ENCODE data around the gene AGAP1.

Gene AGAP1

GRCh38 chr2:236113948-236114347 lies 620.1 kb downstream of the AGAP1 start:
- no peak overlapping the region for H3K4me3 ChIP-seq (ENCODE audit: low read depth in 1 of 2, low read length in 2 of 2)

GRCh38 chr2:236114959-236115358 lies 621.1 kb downstream of the AGAP1 start:
- Histone ChIP-seq H3K27me3 (ENCODE audit: low read depth, low read length) (no peaks in the 10 kb centered on the region), H3K4me3 (ENCODE audit: low read depth in 1 of 2, low read length in 2 of 2) (no peak overlapping the region), H3K36me3 (ENCODE audit: control insufficient read depth in 1 of 2, insufficient read depth in 2 of 2, low read length in 2 of 2) (peaks cover 0 to 3% of the 10 kb centered on the region in 2 donors), H3K4me1 (ENCODE audit: control insufficient read depth in 1 of 2, insufficient read depth in 2 of 2, low read length in 2 of 2) (no peaks in the 10 kb centered on the region), H3K27ac (ENCODE audit: low read length) (no peak overlapping the region), H3K9me3 (ENCODE audit: control insufficient read depth in 1 of 2, low read length in 2 of 2) (no peaks in the 10 kb centered on the region)

More at GRCh38 chr2:236113948-236114347, 620.1 kb downstream of the AGAP1 start:
- Histone ChIP-seq H3K27me3 (ENCODE audit: low read depth, low read length) (no peaks in the 10 kb centered on the region), H3K4me1 (ENCODE audit: control insufficient read depth in 1 of 2, insufficient read depth in 2 of 2, low read length in 2 of 2) (no peaks in the 10 kb centered on the region), H3K27ac (ENCODE audit: low read length) (no peak overlapping the region), H3K36me3 (ENCODE audit: control insufficient read depth in 1 of 2, insufficient read depth in 2 of 2, low read length in 2 of 2) (peaks cover 0 to 3% of the 10 kb centered on the region in 2 donors), H3K9me3 (ENCODE audit: control insufficient read depth in 1 of 2, low read length in 2 of 2) (no peaks in the 10 kb centered on the region)

- Histone ChIP-seq H3K9me3 (ENCODE audit: control insufficient read depth in 1 of 2, low read length in 2 of 2) (no peaks in the 10 kb centered on the region), H3K4me3 (ENCODE audit: low read depth in 1 of 2, low read length in 2 of 2) (no peak overlapping the region), H3K27ac (ENCODE audit: low read length) (no peak overlapping the region), H3K4me1 (ENCODE audit: control insufficient read depth in 1 of 2, insufficient read depth in 2 of 2, low read length in 2 of 2) (no peaks in the 10 kb centered on the region), H3K36me3 (ENCODE audit: control insufficient read depth in 1 of 2, insufficient read depth in 2 of 2, low read length in 2 of 2) (peaks cover 0 to 9% of the 10 kb centered on the region in 2 donors), H3K27me3 (ENCODE audit: low read depth, low read length) (no peaks in the 10 kb centered on the region)
Measured at GRCh38 chr2:236117401-236117800, 623.6 kb downstream of the AGAP1 start.

- peaks cover 0 to 9% of the 10 kb centered on the region in 2 donors for H3K36me3 ChIP-seq (ENCODE audit: control insufficient read depth in 1 of 2, insufficient read depth in 2 of 2, low read length in 2 of 2)
- no peaks in the 10 kb centered on the region for H3K4me1 ChIP-seq (ENCODE audit: control insufficient read depth in 1 of 2, insufficient read depth in 2 of 2, low read length in 2 of 2)
- no peaks in the 10 kb centered on the region for H3K27me3 ChIP-seq (ENCODE audit: low read depth, low read length)
- no peak overlapping the region for H3K27ac ChIP-seq (ENCODE audit: low read length)
- H3K9me3 ChIP-seq (ENCODE audit: control insufficient read depth in 1 of 2, low read length in 2 of 2): no peaks in the 10 kb centered on the region
- H3K4me3 ChIP-seq (ENCODE audit: low read depth in 1 of 2, low read length in 2 of 2): no peak overlapping the region
Measured at GRCh38 chr2:236117861-236118269, 624.0 kb downstream of the AGAP1 start.

GRCh38 chr2:236119003-236119402 lies 625.2 kb downstream of the AGAP1 start:
- Histone ChIP-seq H3K4me3 (ENCODE audit: low read depth in 1 of 2, low read length in 2 of 2) (no peak overlapping the region), H3K27ac (ENCODE audit: low read length) (no peak overlapping the region), H3K9me3 (ENCODE audit: control insufficient read depth in 1 of 2, low read length in 2 of 2) (no peaks in the 10 kb centered on the region), H3K4me1 (ENCODE audit: control insufficient read depth in 1 of 2, insufficient read depth in 2 of 2, low read length in 2 of 2) (no peaks in the 10 kb centered on the region), H3K36me3 (ENCODE audit: control insufficient read depth in 1 of 2, insufficient read depth in 2 of 2, low read length in 2 of 2) (peaks cover 0 to 14% of the 10 kb centered on the region in 2 donors), H3K27me3 (ENCODE audit: low read depth, low read length) (no peaks in the 10 kb centered on the region)

GRCh38 chr2:236119476-236119875 lies 625.6 kb downstream of the AGAP1 start:
- Histone ChIP-seq H3K27ac (ENCODE audit: low read length) (no peak overlapping the region), H3K4me1 (ENCODE audit: control insufficient read depth in 1 of 2, insufficient read depth in 2 of 2, low read length in 2 of 2) (no peaks in the 10 kb centered on the region), H3K9me3 (ENCODE audit: control insufficient read depth in 1 of 2, low read length in 2 of 2) (no peaks in the 10 kb centered on the region), H3K36me3 (ENCODE audit: control insufficient read depth in 1 of 2, insufficient read depth in 2 of 2, low read length in 2 of 2) (peaks cover 0 to 17% of the 10 kb centered on the region in 2 donors), H3K27me3 (ENCODE audit: low read depth, low read length) (no peaks in the 10 kb centered on the region), H3K4me3 (ENCODE audit: low read depth in 1 of 2, low read length in 2 of 2) (no peak overlapping the region)

GRCh38 chr2:236120141-236120601 lies 626.3 kb downstream of the AGAP1 start:
- Histone ChIP-seq H3K4me1 (ENCODE audit: control insufficient read depth in 1 of 2, insufficient read depth in 2 of 2, low read length in 2 of 2) (no peaks in the 10 kb centered on the region), H3K27me3 (ENCODE audit: low read depth, low read length) (no peaks in the 10 kb centered on the region), H3K9me3 (ENCODE audit: control insufficient read depth in 1 of 2, low read length in 2 of 2) (no peaks in the 10 kb centered on the region), H3K4me3 (ENCODE audit: low read depth in 1 of 2, low read length in 2 of 2) (no peak overlapping the region), H3K27ac (ENCODE audit: low read length) (no peak overlapping the region), H3K36me3 (ENCODE audit: control insufficient read depth in 1 of 2, insufficient read depth in 2 of 2, low read length in 2 of 2) (peaks cover 0 to 19% of the 10 kb centered on the region in 2 donors)

GRCh38 chr2:236120829-236121228 lies 627.0 kb downstream of the AGAP1 start:
- no peak overlapping the region for H3K4me3 ChIP-seq (ENCODE audit: low read depth in 1 of 2, low read length in 2 of 2)
- H3K27me3 ChIP-seq (ENCODE audit: low read depth, low read length): no peaks in the 10 kb centered on the region
- no peak overlapping the region for H3K27ac ChIP-seq (ENCODE audit: low read length)
- H3K4me1 ChIP-seq (ENCODE audit: control insufficient read depth in 1 of 2, insufficient read depth in 2 of 2, low read length in 2 of 2): no peaks in the 10 kb centered on the region
- H3K9me3 ChIP-seq (ENCODE audit: control insufficient read depth in 1 of 2, low read length in 2 of 2): no peaks in the 10 kb centered on the region
- peaks cover 0 to 24% of the 10 kb centered on the region in 2 donors for H3K36me3 ChIP-seq (ENCODE audit: control insufficient read depth in 1 of 2, insufficient read depth in 2 of 2, low read length in 2 of 2)

GRCh38 chr2:236121546-236121945 lies 627.7 kb downstream of the AGAP1 start:
- no peak overlapping the region for H3K27ac ChIP-seq (ENCODE audit: low read length)
- no peak overlapping the region for H3K4me3 ChIP-seq (ENCODE audit: low read depth in 1 of 2, low read length in 2 of 2)
- H3K27me3 ChIP-seq (ENCODE audit: low read depth, low read length): no peaks in the 10 kb centered on the region
- no peaks in the 10 kb centered on the region for H3K4me1 ChIP-seq (ENCODE audit: control insufficient read depth in 1 of 2, insufficient read depth in 2 of 2, low read length in 2 of 2)
- no peaks in the 10 kb centered on the region for H3K9me3 ChIP-seq (ENCODE audit: control insufficient read depth in 1 of 2, low read length in 2 of 2)
- H3K36me3 ChIP-seq (ENCODE audit: control insufficient read depth in 1 of 2, insufficient read depth in 2 of 2, low read length in 2 of 2): peaks cover 0 to 24% of the 10 kb centered on the region in 2 donors

- no peak overlapping the region for H3K27ac ChIP-seq (ENCODE audit: low read length)
- no peaks in the 10 kb centered on the region for H3K9me3 ChIP-seq (ENCODE audit: control insufficient read depth in 1 of 2, low read length in 2 of 2)
- H3K4me3 ChIP-seq (ENCODE audit: low read depth in 1 of 2, low read length in 2 of 2): no peak overlapping the region
- H3K36me3 ChIP-seq (ENCODE audit: control insufficient read depth in 1 of 2, insufficient read depth in 2 of 2, low read length in 2 of 2): peaks cover 0 to 31% of the 10 kb centered on the region in 2 donors
- no peaks in the 10 kb centered on the region for H3K27me3 ChIP-seq (ENCODE audit: low read depth, low read length)
- H3K4me1 ChIP-seq (ENCODE audit: control insufficient read depth in 1 of 2, insufficient read depth in 2 of 2, low read length in 2 of 2): no peaks in the 10 kb centered on the region
Measured at GRCh38 chr2:236122236-236122635, 628.4 kb downstream of the AGAP1 start.

- no peaks in the 10 kb centered on the region for H3K4me1 ChIP-seq (ENCODE audit: control insufficient read depth in 1 of 2, insufficient read depth in 2 of 2, low read length in 2 of 2)
- peaks cover 4 to 33% of the 10 kb centered on the region in 2 donors for H3K36me3 ChIP-seq (ENCODE audit: control insufficient read depth in 1 of 2, insufficient read depth in 2 of 2, low read length in 2 of 2)
- H3K4me3 ChIP-seq (ENCODE audit: low read depth in 1 of 2, low read length in 2 of 2): no peak overlapping the region
- H3K9me3 ChIP-seq (ENCODE audit: control insufficient read depth in 1 of 2, low read length in 2 of 2): no peaks in the 10 kb centered on the region
- no peaks in the 10 kb centered on the region for H3K27me3 ChIP-seq (ENCODE audit: low read depth, low read length)
- no peak overlapping the region for H3K27ac ChIP-seq (ENCODE audit: low read length)
Measured at GRCh38 chr2:236123716-236124115, 629.9 kb downstream of the AGAP1 start.

- H3K27ac ChIP-seq (ENCODE audit: low read length): no peak overlapping the region
- no peak overlapping the region for H3K4me3 ChIP-seq (ENCODE audit: low read depth in 1 of 2, low read length in 2 of 2)
- H3K36me3 ChIP-seq (ENCODE audit: control insufficient read depth in 1 of 2, insufficient read depth in 2 of 2, low read length in 2 of 2): peaks cover 4 to 33% of the 10 kb centered on the region in 2 donors
Measured at GRCh38 chr2:236124182-236124893, 630.5 kb downstream of the AGAP1 start.

More at GRCh38 chr2:236124182-236124893, 630.5 kb downstream of the AGAP1 start:
- no peaks in the 10 kb centered on the region for H3K4me1 ChIP-seq (ENCODE audit: control insufficient read depth in 1 of 2, insufficient read depth in 2 of 2, low read length in 2 of 2)
- H3K27me3 ChIP-seq (ENCODE audit: low read depth, low read length): no peaks in the 10 kb centered on the region
- H3K9me3 ChIP-seq (ENCODE audit: control insufficient read depth in 1 of 2, low read length in 2 of 2): no peaks in the 10 kb centered on the region

All from muscle layer of duodenum (tissue), 2 donors.